HepG2 (cell line): Measurements from ENCODE around the gene FAM187B. TPM values are rescaled to one million over a fixed set of nuclear protein-coding genes. Genes with fewer than 3 reads are reported as not detected.
A peak's percentile ranks its signal among the peaks of the same experiment; 100 is the strongest.

ENCODE experiments used
- BATF2 ChIP-seq: sonication (generic); formaldehyde crosslinking; IDR thresholded peaks from 2 replicates; pipeline ENCODE4 v1.8.0; 2022; ENCODE audit warnings: mild to moderate bottlenecking, missing genetic modification reagents, moderate library complexity
- FOXK2 ChIP-seq: fragments of 450-650 bp; IDR thresholded peaks from 2 replicates; pipeline ENCODE4 v1.6.1; 2016
- POLR2A ChIP-seq, 2 experiments: IDR thresholded peaks; 2 replicates each; pipeline ENCODE4 v1.6.1; 2011; ENCODE audit warnings: low read depth in 2 of 2, low read length in 2 of 2, mild to moderate bottlenecking in 1 of 2, moderate library complexity in 1 of 2; ENCODE audit not compliant: insufficient read depth in 1 of 2
- ZBTB46 ChIP-seq: sonication (generic); formaldehyde crosslinking; IDR thresholded peaks from 2 replicates; pipeline ENCODE4 v1.4.0; 2020; ENCODE audit warnings: mild to moderate bottlenecking, missing genetic modification reagents, borderline replicate concordance
- ZNF609 ChIP-seq: sonication (generic); formaldehyde crosslinking; IDR thresholded peaks from 2 replicates; pipeline ENCODE4 v1.4.0; 2020; ENCODE audit warnings: mild to moderate bottlenecking, missing genetic modification reagents, borderline replicate concordance
- ZNF639 ChIP-seq: conservative IDR thresholded peaks from 2 replicates; pipeline ENCODE4 v1.6.1; 2018; ENCODE audit warnings: missing genetic modification reagents
- ZNF776 ChIP-seq: sonication (generic); formaldehyde crosslinking; IDR thresholded peaks from 2 replicates; pipeline ENCODE4 v1.4.0; 2020; ENCODE audit warnings: mild to moderate bottlenecking, missing genetic modification reagents
- polyA plus RNA-seq, 8 experiments: library from polyadenylated mRNA; depleted of rRNA in 3 of 8; stranded (reverse) in 7 of 8; unstranded in 1 of 8; fragments of >200 nt; fragmentation: Illumina TruSeq in 4 of 8; extraction: Trizol in 4 of 8; gene quantifications; 2 replicates each; pipeline versions ENCODE4 v1.2.1 to v1.2.3, GENCODE V29; 2011 to 2016; ENCODE audit warnings: low read depth in 4 of 8, missing spikeins in 1 of 8, mixed read lengths in 1 of 8; ENCODE audit not compliant: insufficient read depth in 1 of 8
- total RNA-seq, 5 experiments: library from RNA; depleted of rRNA; stranded (reverse); fragments of >200 nt; fragmentation: Illumina TruSeq; extraction: Trizol; gene quantifications; 2 replicates each; pipeline ENCODE4 v1.2.3, GENCODE V29; 2016; ENCODE audit warnings: low read depth in 1 of 5

Gene FAM187B
- total and polyA plus RNA-seq, 2 of the 13 experiments (the other 11 are each of a cell fraction or from before 2014, with no cell fraction given), result not detected

GRCh38 chr19:35262101-35262761 lies 33.7 kb upstream of the FAM187B start (continued):
- TF ChIP-seq ZNF639 (CRISPR knock-in tag) (no peak), FOXK2 (no peak), ZNF776 (CRISPR knock-in tag) (no peak), BATF2 (no peak), POLR2A (IDR thresholded peaks at IDR 0.05; ENCODE audit: insufficient read depth in 1 of 2, low read depth in 2 of 2, low read length in 2 of 2) (peak in 1 of 2 experiments; percentile 36; a peak in 1 of 4 replicates), ZBTB46 (CRISPR knock-in tag) (no peak), ZNF609 (no peak)
